Activated T-cell treated with anti-CD3 and anti-CD28 coated beads for 24 hours (primary cell): ENCODE results near the gene BCO2.

Experiments
- DNase-seq: peaks from one replicate; pipeline ENCODE4 v3.0.0-alpha.2; 2020; ENCODE audit warnings: low read depth

Gene BCO2

DNA sequence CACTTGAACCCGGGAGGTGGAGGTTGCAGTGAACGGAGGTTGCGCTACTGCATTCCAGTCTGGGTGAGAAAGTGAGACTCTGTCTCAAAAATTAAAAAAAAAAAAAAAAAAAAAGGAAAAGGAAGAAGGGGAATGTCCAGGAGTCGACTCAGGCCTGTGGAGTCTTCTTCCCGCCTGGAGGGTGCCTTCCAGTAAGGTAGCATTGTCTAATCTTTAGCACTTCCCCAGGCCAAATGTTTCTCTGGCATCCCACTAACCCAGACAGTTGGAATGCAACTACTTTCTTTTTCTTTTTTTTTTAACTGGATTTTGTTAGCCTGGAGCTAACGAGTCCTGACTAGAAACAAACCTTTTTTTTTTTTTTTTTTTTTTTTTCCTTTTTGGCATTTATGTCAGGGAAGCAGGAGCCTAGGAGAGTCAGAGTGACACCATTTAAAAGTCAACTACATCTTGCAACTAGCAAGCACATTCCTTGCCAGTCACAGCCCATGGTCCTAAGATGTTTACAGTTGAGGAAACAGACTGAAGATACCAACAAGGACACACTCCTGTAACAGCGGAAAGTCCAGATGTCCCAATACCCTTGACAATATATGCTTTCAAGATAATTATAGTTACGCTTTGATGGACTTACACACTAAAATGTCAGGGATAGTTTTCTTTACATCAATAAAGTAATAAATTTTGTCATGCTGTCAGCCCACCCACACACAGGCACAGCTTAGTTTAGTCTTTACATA is 74.7 kb downstream of the BCO2 start:
- no peak for DNase-seq

DNA sequence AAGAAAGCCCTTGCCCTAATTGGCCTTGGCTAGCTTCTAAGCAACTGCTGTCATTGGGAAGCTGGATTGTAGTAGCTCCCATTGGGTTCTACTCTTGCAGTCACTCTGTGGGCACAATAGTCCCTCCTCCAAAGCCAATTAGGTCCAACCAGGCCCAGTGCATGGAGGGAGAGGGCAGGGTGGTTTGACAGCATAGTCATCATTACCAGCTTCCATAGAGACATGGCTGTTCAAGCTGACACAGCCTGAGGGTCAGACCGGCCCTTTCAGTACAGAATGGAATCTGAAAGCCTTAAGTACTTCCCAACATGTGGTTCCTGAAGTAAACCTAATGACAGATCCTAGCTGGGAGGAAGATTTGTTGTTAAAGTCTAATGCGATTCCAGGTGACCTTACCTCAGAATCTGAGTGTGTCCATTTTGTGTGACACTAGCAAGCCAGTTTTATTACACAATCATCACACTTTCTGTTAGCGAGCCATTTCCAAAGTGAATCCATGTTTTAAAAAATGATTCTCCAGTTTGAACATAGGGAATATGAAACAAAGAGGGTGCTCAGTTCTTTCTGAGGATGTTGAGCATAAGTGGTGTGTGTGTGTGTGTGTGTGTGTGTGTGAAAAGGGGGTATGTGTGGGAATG is 78.4 kb downstream of the BCO2 start:
- DNase-seq = no peak

DNA sequence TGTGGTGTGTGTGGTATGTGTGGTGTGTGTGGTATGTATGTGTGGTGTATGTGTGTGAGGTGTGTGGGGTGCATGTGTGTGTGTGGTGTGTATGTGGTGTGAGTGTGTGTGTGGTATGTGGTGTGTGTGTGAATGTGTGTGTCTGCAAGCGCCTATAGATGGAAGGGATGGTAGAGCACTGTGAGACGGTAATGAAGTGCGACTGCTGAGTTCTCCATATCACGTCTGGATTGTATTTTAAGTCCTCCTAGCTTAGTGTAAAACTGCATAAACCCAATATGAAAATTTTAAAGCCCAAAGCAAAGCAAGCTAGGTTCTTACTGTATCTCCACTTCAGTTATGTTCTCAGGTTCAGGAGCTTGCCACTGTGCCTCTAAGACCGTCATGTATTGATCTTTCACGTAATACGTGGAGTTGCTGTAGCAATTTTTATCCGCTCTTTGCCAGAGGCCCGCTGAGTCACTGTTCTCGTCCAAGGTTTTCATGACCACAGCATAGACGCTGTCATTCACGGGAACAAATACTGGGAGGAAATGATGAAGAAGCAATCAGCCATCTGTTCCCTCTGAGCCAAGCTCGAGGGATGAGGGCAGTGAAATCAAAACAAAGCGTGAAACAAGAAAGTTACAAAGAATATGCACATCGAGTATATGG is 79.9 kb downstream of the BCO2 start:
- DNase-seq = no peak

DNA sequence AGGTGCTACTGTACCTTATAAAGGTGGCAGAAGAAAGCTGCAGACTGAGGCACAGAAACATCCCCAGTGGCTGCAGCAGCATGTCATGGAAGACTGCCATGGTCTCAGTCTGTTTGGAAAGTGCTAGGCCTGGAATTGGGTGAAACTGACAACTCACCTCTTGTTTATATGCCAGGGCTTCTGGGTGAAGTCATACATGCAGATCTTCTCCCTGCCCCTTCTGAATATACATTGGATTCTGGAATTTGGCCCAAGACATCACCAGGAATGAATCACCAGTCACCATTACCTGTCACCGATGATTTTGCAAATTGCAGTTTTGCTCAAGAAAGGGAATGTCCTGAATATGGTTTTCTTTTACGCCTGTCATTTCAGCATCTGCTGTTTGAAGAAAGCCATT is 85.2 kb downstream of the BCO2 start, which contains the start of gene PLET1:
Gene PLET1, minus strand, starts transcription at position 371 of the 400 bp plus-strand sequence. Its CDS starts 271 bp downstream, at position 100.
- DNase-seq = no peak

DNA sequence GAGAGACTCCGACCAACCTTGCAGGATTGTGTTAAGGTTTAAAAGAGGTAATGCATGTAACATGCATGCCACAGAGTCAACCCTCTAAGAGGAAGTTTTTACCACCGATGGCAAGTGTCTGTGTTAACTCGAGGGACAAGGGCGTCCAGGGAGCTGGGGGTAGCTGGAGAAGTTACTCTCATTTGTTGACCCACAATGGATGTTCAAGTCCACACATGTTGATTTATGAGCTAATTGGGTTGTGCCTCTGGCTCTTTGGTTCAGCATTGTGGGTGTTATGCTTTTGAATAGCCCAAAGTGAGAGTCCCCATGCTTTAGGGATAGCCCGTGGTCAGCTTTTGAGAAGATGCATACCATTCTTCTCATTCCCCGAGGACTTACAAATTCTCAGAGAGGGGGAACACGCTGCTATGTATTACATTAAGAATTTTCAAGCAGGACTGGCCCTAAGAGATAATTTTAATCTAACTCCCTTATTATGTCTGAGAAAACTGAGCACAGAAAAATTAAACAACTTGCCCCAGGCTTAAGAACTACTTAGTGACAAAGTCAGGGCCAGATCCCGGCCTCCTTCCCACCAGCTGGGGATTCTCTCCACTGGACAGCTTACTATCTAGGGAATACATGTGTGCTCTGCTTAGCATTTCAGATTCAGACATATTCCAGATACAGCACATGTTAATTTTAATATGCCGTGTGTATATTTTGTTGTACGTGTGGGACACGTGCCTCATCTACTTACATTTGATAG is 90.5 kb downstream of the BCO2 start:
- DNase-seq = no peak

DNA sequence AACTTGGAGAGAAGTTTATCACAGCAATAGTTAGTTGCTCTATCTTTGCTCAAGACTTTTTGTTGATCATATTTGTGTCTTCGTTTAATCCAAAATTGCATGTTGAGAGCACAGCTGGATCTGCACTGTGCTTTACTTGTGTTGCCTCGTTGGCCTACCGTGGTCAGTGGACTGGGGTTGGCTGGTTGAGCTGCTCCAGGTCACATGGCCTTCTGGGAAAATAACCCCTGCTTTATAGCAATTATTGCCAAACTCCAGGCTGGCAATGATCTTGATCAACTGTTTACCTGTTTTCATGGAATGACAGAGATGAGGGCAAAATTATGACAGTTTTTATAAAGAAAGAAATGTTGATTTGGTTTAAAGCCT is 91.1 kb downstream of the BCO2 start:
- DNase-seq = no peak

DNA sequence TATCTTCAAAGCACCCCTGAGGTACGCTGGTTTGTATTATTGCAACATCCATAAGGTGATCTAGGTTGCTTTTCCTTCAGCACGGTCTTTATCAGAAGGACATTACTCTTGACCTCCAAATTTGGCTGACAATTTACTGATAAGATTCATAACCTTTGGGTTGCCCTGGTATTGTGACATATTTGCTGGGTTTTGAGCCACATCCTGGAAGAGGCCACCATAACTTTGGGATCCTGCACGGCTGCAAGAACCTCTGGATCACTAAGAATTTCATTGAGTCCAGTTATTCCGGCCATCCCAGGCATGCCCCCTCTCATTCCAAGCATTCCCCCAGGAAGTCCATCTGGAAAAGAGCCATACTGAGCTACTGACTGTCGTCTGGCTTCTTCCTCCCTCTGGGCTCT is 91.9 kb downstream of the BCO2 start:
- no peak for DNase-seq

DNA sequence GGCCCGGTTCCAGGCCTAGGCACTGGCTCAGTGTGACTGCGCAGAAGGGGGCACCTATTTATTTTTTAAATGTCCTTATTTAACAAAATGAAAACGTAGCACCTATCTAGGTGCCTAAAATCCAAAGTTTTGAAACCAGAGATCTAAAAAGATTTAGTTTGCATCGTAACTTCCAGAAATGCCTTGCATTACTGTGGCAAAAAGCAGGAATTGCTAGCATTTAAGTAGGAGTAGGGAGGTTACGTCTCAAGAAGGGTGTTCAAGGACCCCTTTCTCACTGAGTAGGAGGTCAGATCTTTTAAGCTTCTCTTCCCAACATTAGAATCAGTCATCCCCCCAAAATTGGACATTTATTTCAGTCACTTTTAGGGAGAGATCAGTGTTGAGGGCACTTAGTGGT is 93.1 kb downstream of the BCO2 start:
- no peak for DNase-seq
